HG03097 (cell line): Measurements from ENCODE around the gene PLA2G4B.
"Not testable (repeated sequence)": the region's sequence is repeated elsewhere in the genome, so short reads cannot be mapped to it uniquely, and the experiment has no call there.

Source experiments
- ATAC-seq: cut with Tn5 transposase; IDR thresholded peaks from one replicate; pipeline ENCODE4 v1.9.1; 2021; ENCODE audit not compliant: unreplicated experiment, low FRiP score

The PLA2G4B gene

DNA sequence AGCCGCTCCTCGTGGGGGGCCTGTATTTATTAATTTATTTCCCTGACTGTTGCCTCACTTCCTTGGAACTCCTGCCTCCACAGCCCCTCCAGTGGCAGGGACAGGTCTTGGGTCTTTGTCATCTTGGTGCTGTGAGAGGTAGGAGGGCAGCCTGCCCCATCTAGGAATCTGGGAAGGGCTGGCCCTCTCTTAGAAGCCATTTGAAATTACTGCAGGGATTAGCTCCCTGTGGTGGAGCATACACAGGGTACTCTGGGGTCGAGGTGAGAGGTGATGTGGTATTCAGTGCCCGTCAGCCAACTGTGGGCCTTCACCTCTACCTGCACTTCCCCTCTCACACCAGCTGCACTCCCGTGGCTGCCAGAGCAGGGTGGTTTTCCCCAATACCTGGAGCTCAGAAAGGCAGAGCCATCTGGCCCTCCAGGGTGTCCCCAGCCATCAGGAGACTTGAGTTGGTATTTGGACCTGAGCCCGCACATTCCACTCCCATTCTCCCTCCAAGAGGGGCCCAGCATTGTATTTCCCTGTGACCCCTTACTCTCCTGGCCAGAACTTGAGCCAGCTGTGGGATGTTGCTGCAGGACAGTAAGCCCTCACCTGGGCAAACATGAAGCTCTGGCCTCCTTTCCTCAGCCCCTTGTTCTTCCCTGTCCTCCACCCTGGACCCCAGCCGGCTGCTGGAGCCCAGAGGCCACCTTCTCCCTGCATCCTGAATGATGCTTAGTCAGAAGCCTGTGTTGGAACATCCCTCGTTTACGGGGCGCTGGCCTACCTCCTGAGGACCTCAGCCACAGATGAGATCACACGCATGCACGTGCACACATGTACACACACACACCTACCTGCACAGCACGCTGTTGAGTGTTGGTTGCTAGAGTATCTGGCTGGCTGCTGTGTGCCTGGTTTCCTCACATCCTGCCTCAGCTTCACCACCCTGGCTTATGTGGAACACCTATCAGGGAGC is 12.8 kb upstream of the PLA2G4B start:
- ATAC-seq, result no peak

DNA sequence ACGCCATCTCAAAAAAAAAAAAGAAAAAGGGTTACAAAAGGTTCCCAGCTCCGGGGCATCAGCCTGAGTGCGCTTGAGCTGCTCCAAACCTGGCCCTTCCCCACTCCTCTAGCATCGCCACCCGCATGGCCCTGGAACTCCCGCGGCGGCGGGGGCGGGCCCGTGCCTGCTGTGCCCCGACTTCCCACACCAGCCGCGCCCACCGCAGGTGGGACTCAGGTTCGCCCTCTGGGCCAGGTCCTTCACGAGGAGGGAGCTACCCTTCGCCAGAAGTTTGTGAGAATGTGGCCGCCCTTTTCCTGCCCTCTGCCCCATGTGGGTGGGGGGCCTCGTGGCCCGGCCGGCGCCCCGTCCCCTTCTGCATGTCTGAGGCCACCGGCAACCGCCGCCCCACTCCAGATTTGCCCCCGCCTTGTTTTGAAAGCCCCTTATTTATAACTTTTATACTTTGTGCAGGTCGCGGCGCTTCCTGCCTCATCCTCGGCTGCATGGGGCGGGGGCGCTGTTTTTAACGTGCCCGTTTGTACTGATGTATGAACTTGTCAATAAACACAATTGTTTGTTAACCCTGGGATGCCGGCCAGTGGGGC is 11.3 kb upstream of the PLA2G4B start:
- ATAC-seq, result peak; percentile 18

DNA sequence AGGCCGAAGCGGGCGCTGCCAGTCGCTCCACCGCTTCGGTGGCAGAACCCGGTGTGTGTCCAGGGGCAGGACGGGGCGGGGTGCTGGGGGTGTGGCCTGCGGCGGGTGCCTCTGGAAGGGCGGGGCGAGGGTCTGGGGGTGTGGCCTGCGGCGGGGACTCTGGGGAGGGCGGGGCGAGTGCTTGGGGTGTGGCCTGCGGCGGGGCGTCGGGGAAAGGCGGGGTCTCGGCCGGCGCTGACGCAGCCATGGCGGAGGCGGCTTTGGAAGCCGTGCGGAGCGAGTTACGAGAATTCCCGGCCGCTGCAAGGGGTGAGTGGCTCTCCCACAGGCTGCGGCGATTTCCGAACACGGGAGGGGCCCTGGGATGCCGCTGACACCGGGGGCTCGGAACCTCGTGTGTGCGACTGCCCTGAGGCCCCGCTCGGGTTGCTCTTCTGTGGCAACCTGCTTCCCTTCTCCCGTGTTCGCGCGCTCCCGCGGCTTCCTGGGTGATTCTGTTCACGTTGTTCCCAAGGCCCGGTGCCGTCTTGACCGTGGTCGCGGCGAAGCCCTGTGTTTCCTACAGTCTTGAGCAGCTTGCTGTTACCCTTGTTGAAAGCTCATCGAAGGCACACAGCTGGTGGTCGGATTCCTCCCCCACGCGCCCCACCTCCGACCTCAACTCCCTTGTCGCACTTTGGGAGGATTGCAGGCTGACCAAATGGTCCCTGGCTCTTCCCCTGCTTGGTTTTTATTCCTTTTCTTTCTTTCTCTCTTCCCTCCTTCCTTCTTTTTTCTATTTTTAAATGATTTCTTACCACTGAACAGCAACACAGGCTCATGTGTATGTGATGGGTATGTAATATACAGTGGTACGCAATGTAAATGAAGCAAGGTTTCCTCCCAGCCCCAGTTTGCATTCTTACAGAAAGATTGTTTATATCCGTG is 10.5 kb upstream of the PLA2G4B start, which contains the start of gene JMJD7:
Gene JMJD7 (plus strand): TSS at position 213 of the 927 bp plus-strand sequence. CDS start 33 bp downstream, at position 246.
- peak; percentile 46 for ATAC-seq

DNA sequence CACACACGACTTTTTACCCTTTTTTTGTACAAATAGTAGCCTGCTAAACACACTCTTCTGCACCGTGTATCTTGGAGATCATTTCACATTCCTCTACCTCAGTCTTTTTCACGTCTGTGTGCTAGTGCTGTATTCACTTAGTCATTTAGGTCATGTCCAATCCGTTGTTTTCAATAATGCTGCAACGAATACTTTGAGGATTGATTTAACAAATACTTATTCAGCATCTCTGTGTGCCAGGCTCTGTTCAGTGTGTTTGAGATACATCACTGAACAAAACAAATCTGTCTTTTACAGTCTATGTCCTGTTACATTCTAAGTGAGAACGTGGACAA is 9.9 kb upstream of the PLA2G4B start:
- ATAC-seq, result no peak

DNA sequence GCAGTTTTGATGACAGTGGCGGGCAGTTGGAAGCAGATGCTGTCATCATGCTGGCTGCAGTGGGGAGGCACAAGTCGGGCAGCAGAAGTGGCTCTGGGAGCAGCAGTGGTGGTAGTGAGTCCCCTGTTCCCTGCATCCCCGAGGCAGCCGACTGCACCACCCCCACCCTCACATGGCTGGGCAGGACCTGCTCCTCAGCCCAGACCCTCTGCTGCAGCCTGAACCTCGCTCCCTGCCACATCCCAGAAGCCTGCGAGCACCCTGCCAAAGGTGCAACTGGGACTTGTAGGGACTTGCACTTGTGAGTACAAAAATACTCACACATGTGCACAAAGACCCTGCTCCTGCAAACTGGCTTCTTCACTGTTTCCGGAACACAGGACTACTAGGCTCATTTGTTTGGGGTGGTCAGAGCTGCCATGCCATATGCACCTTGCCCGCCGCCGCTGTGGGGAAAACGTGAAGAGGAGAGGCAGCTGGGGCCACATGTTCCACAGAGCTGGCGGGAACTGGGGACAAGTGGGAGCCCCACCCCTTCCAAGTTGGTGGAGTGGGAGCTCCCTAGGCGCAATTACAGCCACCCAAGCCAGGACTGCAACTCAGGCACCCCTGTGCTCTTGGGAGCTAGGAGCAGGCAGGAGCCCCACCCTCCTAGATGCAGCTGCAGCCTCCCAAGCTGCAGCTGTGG is 8.5 kb upstream of the PLA2G4B start:
- no peak for ATAC-seq

DNA sequence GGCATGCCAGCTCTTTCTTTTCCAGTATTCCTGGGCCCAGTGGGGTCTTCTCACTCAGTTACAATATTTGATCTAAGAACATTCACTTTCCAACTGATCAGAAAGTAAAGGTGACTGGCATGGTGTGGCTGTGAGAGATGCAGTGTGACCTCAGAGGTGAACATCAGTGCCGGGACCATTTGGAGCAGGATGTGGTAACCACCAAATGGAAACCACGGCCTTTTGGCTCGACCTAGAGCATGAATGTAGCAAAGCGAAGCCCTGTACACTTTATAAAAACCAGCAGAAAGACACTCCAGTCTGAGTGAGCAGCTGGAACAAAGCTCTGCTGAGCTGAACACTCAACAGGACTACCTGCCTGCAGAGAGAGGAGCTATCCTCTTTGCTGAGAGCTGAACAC is 7.4 kb upstream of the PLA2G4B start:
- ATAC-seq, result not testable (repeated sequence)

DNA sequence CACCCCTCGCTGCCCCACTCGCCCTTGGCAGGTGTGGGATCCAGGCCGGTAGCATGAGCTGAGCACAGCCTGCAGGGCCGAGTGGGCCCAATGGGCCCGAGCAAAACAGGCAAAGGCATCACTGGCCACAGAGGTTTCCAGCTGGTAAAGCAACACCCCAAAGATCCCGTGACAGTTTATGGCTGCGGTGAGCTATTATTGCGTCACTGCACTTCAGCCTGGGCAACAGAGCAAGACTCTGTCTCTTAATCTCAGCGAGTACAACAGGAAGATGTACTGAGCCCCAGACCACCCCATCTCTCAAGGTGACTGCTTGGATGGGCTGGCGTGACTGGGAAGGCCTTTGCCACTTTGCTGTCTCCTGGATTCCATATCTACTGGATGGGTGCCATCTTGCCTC is 6.4 kb upstream of the PLA2G4B start:
- ATAC-seq, result no peak

DNA sequence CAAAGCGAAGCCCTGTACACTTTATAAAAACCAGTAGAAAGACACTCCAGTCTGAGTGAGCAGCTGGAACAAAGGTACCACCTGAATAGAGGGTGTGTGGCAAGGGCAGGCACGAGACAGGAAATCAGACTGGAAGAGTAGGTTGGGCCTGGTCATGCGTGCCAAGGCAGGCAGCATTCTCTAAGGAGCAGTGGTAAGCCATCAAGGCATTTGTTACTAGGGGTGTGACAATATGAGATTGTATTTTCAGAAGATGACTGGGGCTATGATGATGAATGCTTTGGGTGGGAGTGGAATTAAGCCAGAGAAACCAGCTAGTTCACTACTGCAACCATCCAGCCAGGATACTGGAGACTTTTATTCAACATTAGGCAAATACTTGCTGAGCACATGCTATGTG is 5.8 kb upstream of the PLA2G4B start:
- no peak for ATAC-seq

DNA sequence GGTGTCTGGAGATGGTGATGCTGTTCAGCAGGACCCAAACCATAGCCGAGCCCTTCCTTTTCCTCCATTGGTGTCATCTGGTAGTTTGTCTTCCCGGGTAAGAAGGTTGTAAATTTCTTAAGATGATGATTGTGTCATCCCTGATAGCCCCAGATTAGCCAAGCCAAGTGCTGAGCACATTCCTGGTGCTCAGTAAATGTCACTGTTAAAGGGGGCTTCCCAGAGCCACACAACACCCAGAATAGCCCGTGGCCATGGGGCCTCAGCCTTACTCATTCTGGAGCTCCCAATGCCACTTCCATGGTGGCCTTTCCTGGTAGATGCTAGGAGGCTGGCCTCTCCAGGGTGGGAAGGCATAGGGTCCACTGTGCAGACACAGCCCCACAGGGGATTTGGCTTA is 4.6 kb upstream of the PLA2G4B start:
- no peak for ATAC-seq

DNA sequence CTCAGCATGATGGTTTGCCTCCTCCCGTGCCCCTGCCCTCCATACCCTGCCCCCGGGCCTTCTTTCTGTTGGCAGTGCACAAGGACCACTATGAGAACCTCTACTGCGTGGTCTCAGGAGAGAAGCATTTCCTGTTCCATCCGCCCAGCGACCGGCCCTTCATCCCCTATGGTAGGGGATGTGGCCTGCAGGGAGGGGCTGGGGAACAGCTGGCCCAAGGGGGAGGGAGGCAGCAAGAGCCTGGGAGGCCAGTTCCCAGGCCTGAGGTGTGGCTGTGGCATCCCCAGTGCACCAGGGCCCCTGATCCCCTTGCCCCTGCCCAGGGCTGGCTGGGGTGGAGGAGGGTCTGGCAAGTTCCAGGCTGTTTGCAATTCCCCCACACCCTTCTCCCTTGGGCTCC is 2.6 kb upstream of the PLA2G4B start:
- no peak for ATAC-seq

DNA sequence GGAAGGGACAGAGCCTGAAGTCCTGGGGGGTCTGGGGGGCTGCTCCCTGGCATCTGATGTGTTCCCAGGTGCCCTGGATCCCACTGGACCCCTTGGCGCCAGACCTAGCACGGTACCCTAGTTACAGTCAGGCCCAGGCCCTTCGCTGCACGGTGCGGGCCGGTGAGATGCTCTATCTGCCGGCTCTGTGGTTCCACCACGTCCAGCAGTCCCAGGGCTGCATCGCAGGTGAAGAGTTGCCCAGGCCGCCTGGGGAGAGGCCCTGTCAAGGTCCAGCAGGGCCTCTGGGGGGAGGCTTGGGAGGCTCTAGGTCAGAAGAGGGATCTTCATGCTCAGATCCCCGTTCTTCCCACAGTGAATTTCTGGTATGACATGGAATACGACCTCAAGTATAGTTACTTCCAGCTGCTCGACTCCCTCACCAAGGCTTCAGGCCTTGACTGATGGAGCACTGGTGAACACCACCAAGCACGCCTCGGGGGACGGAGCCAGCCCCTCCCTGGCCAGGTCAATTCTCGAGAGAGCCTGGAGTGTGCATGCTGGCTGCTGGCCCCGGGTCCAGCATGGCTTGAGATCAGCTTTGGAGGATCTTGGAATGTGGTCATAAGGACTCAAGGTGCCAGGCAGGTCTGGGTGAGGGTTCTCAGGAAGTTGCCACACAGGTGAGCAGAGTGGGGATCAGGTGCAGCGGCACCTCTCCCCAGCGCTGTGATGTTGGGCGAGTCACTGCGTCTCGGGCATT is 1.8 kb upstream of the PLA2G4B start:
- ATAC-seq, result no peak

DNA sequence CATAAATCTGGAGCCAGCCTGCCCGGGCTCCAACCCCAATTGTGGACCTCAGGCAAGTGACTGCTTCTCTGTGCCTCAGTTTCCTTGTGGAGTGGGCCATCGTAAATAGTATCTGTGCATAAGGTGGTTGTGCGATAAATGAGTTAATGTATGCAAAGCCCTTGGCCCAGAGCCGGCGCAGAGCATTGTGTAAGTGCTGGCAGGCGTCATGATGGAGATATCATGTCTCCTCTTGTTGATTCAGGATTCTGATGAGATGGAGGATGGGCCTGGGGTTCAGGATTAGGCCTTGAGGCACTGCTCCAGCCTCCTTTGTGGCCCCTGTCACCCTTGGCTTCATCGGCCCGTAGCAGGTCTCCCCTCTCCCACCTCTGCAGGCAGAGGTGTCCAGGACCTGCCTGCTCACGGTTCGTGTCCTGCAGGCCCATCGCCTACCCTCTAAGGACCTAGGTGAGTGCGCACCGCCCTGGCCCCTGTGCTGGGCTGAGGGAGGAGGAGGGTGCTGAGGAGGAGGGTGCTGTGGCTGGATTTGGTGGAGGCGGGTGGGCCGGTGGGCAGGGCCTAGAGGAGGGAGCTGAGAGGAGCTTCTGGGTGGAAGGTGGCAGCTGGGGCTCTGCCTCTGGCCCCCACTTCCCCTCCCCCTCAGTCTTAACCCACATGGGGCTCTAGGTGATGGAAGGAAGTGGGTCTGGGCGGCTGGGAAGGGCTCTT is 1.3 kb downstream of the PLA2G4B start:
- no peak for ATAC-seq

DNA sequence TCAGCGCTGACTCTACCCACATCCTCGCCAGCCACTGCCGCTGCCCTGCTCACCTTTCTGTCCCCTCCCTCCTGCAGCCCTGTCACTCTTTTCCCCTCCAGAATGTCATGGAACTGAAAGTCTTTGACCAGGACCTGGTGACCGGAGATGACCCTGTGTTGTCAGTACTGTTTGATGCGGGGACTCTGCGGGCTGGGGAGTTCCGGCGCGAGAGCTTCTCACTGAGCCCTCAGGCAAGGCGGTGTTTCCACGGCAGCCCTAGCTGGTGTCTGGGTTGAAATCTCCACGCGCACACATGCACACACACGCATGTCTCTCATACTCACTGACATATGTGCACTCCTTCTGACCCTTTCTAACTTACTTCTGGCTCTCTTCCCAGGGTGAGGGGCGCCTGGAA is 2.0 kb downstream of the PLA2G4B start:
- ATAC-seq, result no peak

DNA sequence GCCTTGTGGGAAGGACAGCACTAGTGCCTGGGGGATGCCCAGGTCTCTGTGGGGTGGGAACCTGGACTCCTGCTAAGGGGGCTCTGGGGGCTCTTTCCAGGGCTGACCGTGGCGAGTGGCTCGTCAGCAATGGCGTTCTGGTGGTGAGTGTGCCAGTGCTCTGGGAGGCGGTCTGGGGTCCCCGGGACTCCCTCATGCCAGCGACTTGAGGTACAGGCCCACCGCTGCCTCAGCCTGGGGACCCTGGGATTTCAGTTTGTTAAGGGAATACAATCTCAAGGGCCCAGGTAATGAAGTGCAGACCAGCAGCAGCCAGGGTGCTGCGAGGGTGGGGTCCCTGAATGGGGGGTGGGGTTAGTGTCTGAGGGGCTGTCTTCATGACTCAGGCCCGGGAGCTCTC is 2.5 kb downstream of the PLA2G4B start:
- ATAC-seq, result no peak

DNA sequence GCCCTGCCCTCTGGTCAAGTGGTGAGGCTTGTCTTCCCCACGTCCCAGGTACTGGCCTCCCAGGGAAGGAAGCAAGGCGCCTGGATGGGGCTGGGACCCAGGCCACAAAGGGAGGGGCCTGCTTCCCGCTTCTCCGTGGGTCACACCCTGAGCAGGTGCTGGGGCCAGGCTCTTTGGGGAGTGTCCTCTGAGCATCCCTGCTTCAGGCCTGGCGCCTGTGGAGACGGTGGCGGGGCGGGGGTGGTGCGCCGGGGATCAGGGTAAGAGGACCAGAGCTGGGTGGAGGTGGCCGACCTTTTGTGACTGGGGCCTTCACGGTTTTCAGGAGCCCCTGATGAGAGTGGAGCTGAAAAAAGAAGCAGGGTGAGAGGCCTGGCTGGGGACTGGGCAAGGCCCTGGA is 3.6 kb downstream of the PLA2G4B start:
- no peak for ATAC-seq

DNA sequence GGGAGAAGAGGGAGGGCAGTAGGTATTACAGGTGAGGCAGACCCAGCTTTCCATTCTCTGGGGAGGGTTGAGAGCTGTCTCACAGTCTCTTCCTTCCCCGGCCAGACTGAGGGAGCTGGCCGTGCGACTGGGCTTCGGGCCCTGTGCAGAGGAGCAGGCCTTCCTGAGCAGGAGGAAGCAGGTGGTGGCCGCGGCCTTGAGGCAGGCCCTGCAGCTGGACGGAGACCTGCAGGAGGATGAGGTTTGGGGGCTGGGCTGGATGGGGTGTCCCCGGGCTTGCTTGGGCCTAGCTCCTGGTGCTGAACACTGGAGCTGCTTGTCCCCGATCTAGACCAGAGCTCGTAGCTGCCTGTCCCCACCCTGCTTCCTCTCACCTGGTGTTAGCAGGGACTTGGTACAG is 4.9 kb downstream of the PLA2G4B start:
- no peak for ATAC-seq

DNA sequence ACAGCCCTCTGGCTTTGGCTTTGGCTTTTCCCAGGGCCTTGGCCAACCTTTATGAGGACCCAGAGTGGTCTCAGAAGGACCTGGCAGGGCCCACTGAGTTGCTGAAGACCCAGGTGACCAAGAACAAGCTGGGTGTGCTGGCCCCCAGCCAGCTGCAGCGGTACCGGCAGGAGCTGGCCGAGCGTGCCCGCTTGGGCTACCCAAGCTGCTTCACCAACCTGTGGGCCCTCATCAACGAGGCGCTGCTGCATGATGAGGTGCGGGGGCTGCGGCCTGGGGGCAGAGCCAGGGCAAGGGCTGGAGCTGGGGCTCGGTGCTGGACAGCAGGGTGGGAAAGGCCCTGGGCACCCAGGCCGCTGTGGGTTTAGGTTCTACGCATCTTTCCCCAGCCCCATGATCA is 6.2 kb downstream of the PLA2G4B start:
- no peak for ATAC-seq

DNA sequence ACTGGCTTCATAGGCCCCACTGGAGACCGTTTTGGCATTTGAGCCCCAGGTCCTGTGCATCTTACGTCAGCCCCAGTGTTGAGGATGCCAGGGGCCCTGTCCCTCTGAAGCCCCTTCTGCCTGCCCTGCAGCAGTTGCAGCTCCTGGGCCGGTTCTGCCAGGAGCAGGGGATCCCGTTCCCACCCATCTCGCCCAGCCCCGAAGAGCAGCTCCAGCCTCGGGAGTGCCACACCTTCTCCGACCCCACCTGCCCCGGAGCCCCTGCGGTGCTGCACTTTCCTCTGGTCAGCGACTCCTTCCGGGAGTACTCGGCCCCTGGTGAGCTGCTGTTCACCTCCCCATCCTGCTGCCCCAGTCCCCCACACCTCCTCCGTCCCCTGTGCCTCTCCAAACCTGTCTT is 8.6 kb downstream of the PLA2G4B start:
- no peak for ATAC-seq

DNA sequence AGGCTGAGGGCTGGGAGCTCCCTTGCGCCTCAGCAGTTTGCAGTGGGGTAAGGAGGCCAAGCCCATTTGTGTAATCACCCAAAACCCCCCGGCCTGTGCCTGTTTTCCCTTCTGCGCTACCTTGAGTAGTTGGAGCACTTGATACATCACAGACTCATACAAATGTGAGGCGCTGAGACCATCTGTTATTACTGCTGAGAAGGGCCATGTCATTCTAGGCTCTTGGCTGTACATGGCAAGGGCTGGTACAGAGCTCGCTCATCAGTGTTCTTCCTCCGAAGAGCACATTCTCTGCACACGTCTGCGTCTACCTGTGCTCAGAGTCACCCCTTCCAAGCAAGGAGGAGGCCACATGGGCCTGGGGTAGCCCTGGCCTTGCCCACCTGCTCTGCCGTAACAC is 9.3 kb downstream of the PLA2G4B start:
- ATAC-seq, result no peak
